ENCODE results near the gene NDE1.
A peak's percentile ranks its signal among the peaks of the same experiment; 100 is the strongest.

Gene NDE1

DNA sequence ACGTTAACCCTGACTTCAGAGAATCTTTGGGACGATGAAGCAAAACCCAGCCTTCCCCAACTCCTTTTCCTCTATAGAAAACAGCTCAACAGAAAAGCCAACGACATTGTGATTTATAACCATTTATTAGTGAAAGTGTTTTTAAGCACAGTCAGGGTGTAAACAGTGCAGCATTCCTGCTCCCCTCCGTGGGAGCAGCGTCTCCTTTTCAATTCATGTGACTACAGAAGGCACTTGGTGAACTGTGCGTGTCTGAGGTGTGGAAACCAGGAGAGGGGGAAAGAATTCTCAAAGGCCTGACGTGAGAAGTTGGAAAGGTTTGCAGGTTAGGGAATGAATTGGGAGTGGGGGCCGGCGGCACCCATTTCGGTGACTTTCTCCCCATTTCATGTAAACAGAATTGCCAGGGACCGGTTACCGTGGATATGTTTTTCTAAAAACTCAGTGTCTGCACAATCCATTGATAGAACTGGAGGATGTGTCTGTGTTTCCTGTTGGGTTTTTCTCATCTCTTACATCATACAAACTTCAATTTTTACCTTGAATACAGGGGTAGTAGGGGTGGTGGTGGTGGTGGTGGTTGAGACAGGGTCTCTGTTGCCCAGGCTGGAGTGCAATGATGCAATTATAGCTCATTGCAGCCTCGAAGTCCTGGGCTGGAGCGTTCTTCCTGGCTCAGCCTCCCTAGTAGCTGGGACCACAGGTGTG lies 53.1 kb downstream of the NDE1 start:
- no peaks in the 10 kb centered on the region for H3K9me3 ChIP-seq (replicated peaks in 1 of 2; ENCODE audit: control insufficient read depth in 2 of 2, insufficient read depth in 1 of 2, low read depth in 1 of 2, low read length in 2 of 2)
- H3K79me1 ChIP-seq (ENCODE audit: low read depth, low read length) = no peaks in the 10 kb centered on the region
- no peak overlapping the region for H2AK5ac ChIP-seq (ENCODE audit: low read depth, low read length)
- no peak overlapping the region for H2BK120ac ChIP-seq (ENCODE audit: low read depth, low read length)
- no peak overlapping the region for H3K23ac ChIP-seq (ENCODE audit: low read depth, low read length, poor library complexity)
- H3K18ac ChIP-seq (ENCODE audit: low read length) = no peak overlapping the region
- no peak overlapping the region for H2AFZ ChIP-seq (ENCODE audit: low read length)
- H2BK5ac ChIP-seq (ENCODE audit: low read length) = no peak overlapping the region
- no CpG with 5 or more reads among the region's 14 CpGs for WGBS, 2 donors (ENCODE audit: extremely low coverage in 2 of 2, insufficient read length in 2 of 2, insufficient replicate concordance in 1 of 2)
- no peak overlapping the region for H3K4me2 ChIP-seq (ENCODE audit: insufficient read depth, low read length, poor library complexity, severe bottlenecking)
- H3K4me3 ChIP-seq (ENCODE audit: low read length in 2 of 2) = no peak overlapping the region
- H3K4ac ChIP-seq (ENCODE audit: low read length) = no peak overlapping the region
- H2BK12ac ChIP-seq (ENCODE audit: low read length) = no peak overlapping the region
- H3K4me1 ChIP-seq (ENCODE audit: control insufficient read depth in 2 of 2, insufficient read depth in 1 of 2, low read depth in 1 of 2, low read length in 2 of 2) = no peaks in the 10 kb centered on the region
- H3K14ac ChIP-seq (ENCODE audit: low read length) = no peak overlapping the region
- no peak overlapping the region for H3K27ac ChIP-seq (replicated peaks; ENCODE audit: low read length)
- no peak for DNase-seq (ENCODE audit: low spot score)
- H4K91ac ChIP-seq (ENCODE audit: low read depth, low read length, poor library complexity) = no peak overlapping the region
- H4K8ac ChIP-seq (ENCODE audit: low read depth, low read length) = no peak overlapping the region
- H3K27me3 ChIP-seq (ENCODE audit: control insufficient read depth in 3 of 3, insufficient read depth in 3 of 3, low read depth in 1 of 3, low read length in 3 of 3) = no peaks in the 10 kb centered on the region
- H3K9ac ChIP-seq (ENCODE audit: low read depth, low read length, poor library complexity) = no peak overlapping the region
- H2BK15ac ChIP-seq (ENCODE audit: low read length) = no peak overlapping the region
- H3K36me3 ChIP-seq (replicated peaks in 1 of 2; ENCODE audit: control insufficient read depth in 2 of 2, insufficient read depth in 2 of 2, low read length in 2 of 2) = peaks cover 16 to 42% of the 10 kb centered on the region in 2 donors

DNA sequence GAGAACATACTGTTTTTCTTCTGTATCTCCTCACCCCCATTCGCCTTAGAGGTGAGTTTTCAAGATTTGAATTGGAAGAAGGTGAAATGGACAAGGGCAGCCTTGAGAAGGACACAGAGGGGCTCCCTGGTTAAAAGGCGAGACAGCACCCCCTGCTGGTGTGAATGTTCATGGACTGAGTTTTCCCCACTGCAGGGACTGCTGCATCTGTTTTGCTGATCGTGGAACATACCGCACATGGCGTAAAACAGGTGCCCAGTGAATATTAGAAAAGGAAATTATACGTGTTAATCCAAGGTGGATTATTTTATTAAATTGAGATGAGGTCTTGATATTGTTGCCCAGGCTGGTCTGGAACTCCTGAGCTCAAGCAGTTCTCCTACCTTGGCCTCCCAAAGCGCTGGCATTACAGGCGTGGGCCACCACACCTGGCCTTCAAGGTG lies 54.5 kb downstream of the NDE1 start:
- Histone ChIP-seq H3K27me3 (ENCODE audit: control insufficient read depth in 3 of 3, insufficient read depth in 3 of 3, low read depth in 1 of 3, low read length in 3 of 3) (no peaks in the 10 kb centered on the region), H4K91ac (ENCODE audit: low read depth, low read length, poor library complexity) (no peak overlapping the region), H3K14ac (ENCODE audit: low read length) (no peak overlapping the region), H3K79me1 (ENCODE audit: low read depth, low read length) (no peaks in the 10 kb centered on the region), H3K27ac (replicated peaks; ENCODE audit: low read length) (no peak overlapping the region), H2AFZ (ENCODE audit: low read length) (no peak overlapping the region), H2BK12ac (ENCODE audit: low read length) (no peak overlapping the region), H3K23ac (ENCODE audit: low read depth, low read length, poor library complexity) (no peak overlapping the region), H2AK5ac (ENCODE audit: low read depth, low read length) (no peak overlapping the region), H3K9ac (ENCODE audit: low read depth, low read length, poor library complexity) (no peak overlapping the region), H3K4me1 (ENCODE audit: control insufficient read depth in 2 of 2, insufficient read depth in 1 of 2, low read depth in 1 of 2, low read length in 2 of 2) (no peaks in the 10 kb centered on the region), H2BK120ac (ENCODE audit: low read depth, low read length) (no peak overlapping the region), H3K18ac (ENCODE audit: low read length) (no peak overlapping the region), H3K4ac (ENCODE audit: low read length) (no peak overlapping the region), H3K9me3 (replicated peaks in 1 of 2; ENCODE audit: control insufficient read depth in 2 of 2, insufficient read depth in 1 of 2, low read depth in 1 of 2, low read length in 2 of 2) (no peaks in the 10 kb centered on the region), H4K8ac (ENCODE audit: low read depth, low read length) (no peak overlapping the region), H3K36me3 (replicated peaks in 1 of 2; ENCODE audit: control insufficient read depth in 2 of 2, insufficient read depth in 2 of 2, low read length in 2 of 2) (peaks cover 12 to 31% of the 10 kb centered on the region in 2 donors), H2BK5ac (ENCODE audit: low read length) (no peak overlapping the region), H3K4me2 (ENCODE audit: insufficient read depth, low read length, poor library complexity, severe bottlenecking) (no peak overlapping the region), H2BK15ac (ENCODE audit: low read length) (no peak overlapping the region), H3K4me3 (ENCODE audit: low read length in 2 of 2) (no peak overlapping the region)
- WGBS, 2 donors (ENCODE audit: extremely low coverage in 2 of 2, insufficient read length in 2 of 2, insufficient replicate concordance in 1 of 2) = no CpG with 5 or more reads among the region's 8 CpGs
- peak; percentile 69 for DNase-seq (ENCODE audit: low spot score)

- Histone ChIP-seq H3K4ac (ENCODE audit: low read length) (no peak overlapping the region), H3K4me1 (ENCODE audit: control insufficient read depth in 2 of 2, insufficient read depth in 1 of 2, low read depth in 1 of 2, low read length in 2 of 2) (no peaks in the 10 kb centered on the region), H2AK5ac (ENCODE audit: low read depth, low read length) (no peak overlapping the region), H3K27me3 (ENCODE audit: control insufficient read depth in 3 of 3, insufficient read depth in 3 of 3, low read depth in 1 of 3, low read length in 3 of 3) (no peaks in the 10 kb centered on the region), H3K9me3 (replicated peaks in 1 of 2; ENCODE audit: control insufficient read depth in 2 of 2, insufficient read depth in 1 of 2, low read depth in 1 of 2, low read length in 2 of 2) (no peaks in the 10 kb centered on the region), H3K18ac (ENCODE audit: low read length) (no peak overlapping the region), H2BK12ac (ENCODE audit: low read length) (no peak overlapping the region), H3K36me3 (replicated peaks in 1 of 2; ENCODE audit: control insufficient read depth in 2 of 2, insufficient read depth in 2 of 2, low read length in 2 of 2) (peaks cover 10 to 26% of the 10 kb centered on the region in 2 donors), H3K27ac (replicated peaks; ENCODE audit: low read length) (no peak overlapping the region), H3K4me3 (ENCODE audit: low read length in 2 of 2) (no peak overlapping the region), H2BK120ac (ENCODE audit: low read depth, low read length) (no peak overlapping the region), H3K79me1 (ENCODE audit: low read depth, low read length) (no peaks in the 10 kb centered on the region), H4K91ac (ENCODE audit: low read depth, low read length, poor library complexity) (no peak overlapping the region), H4K8ac (ENCODE audit: low read depth, low read length) (no peak overlapping the region), H3K4me2 (ENCODE audit: insufficient read depth, low read length, poor library complexity, severe bottlenecking) (no peak overlapping the region), H2AFZ (ENCODE audit: low read length) (no peak overlapping the region), H2BK5ac (ENCODE audit: low read length) (no peak overlapping the region), H3K9ac (ENCODE audit: low read depth, low read length, poor library complexity) (no peak overlapping the region), H3K14ac (ENCODE audit: low read length) (no peak overlapping the region), H3K23ac (ENCODE audit: low read depth, low read length, poor library complexity) (no peak overlapping the region), H2BK15ac (ENCODE audit: low read length) (no peak overlapping the region)
- no CpG with 5 or more reads among the region's 8 CpGs for WGBS, 2 donors (ENCODE audit: extremely low coverage in 2 of 2, insufficient read length in 2 of 2, insufficient replicate concordance in 1 of 2)
- DNase-seq (ENCODE audit: low spot score) = no peak
Measured at GRCh38 chr16:15705064-15705565, 55.1 kb downstream of the NDE1 start.

DNA sequence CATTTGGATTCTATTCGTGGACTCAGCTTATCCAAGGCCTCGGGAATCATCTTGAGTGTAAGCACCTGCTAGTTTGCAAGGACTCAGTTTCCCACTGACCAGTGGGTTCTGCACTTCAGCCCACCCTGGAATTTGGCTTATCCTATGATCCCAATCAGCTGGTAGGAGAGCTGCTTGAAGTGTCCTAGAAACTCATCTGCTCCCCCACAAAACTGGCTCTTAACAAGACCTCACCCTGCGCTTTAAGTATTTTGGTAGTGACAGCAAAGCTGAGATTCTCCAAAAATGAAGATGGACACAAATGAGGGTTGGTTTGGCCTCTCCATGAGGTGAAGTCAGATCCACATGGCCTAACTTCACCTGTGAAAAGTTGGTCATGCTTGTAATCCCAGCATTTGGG lies 57.3 kb downstream of the NDE1 start:
- Histone ChIP-seq H3K4me3 (ENCODE audit: low read length in 2 of 2) (no peak overlapping the region), H3K9me3 (replicated peaks in 1 of 2; ENCODE audit: control insufficient read depth in 2 of 2, insufficient read depth in 1 of 2, low read depth in 1 of 2, low read length in 2 of 2) (no peaks in the 10 kb centered on the region), H3K36me3 (replicated peaks in 1 of 2; ENCODE audit: control insufficient read depth in 2 of 2, insufficient read depth in 2 of 2, low read length in 2 of 2) (peaks cover 5 to 6% of the 10 kb centered on the region in 2 donors), H2AFZ (ENCODE audit: low read length) (no peak overlapping the region), H3K4ac (ENCODE audit: low read length) (no peak overlapping the region), H2AK5ac (ENCODE audit: low read depth, low read length) (no peak overlapping the region), H2BK15ac (ENCODE audit: low read length) (no peak overlapping the region), H3K79me1 (ENCODE audit: low read depth, low read length) (peaks cover 2% of the 10 kb centered on the region), H3K23ac (ENCODE audit: low read depth, low read length, poor library complexity) (no peak overlapping the region), H4K8ac (ENCODE audit: low read depth, low read length) (no peak overlapping the region), H3K18ac (ENCODE audit: low read length) (no peak overlapping the region), H3K27ac (replicated peaks; ENCODE audit: low read length) (no peak overlapping the region), H3K9ac (ENCODE audit: low read depth, low read length, poor library complexity) (no peak overlapping the region), H3K4me2 (ENCODE audit: insufficient read depth, low read length, poor library complexity, severe bottlenecking) (no peak overlapping the region), H2BK5ac (ENCODE audit: low read length) (no peak overlapping the region), H2BK120ac (ENCODE audit: low read depth, low read length) (no peak overlapping the region), H3K14ac (ENCODE audit: low read length) (no peak overlapping the region), H3K4me1 (ENCODE audit: control insufficient read depth in 2 of 2, insufficient read depth in 1 of 2, low read depth in 1 of 2, low read length in 2 of 2) (no peaks in the 10 kb centered on the region), H4K91ac (ENCODE audit: low read depth, low read length, poor library complexity) (no peak overlapping the region), H3K27me3 (ENCODE audit: control insufficient read depth in 3 of 3, insufficient read depth in 3 of 3, low read depth in 1 of 3, low read length in 3 of 3) (no peaks in the 10 kb centered on the region), H2BK12ac (ENCODE audit: low read length) (no peak overlapping the region)
- no peak for DNase-seq (ENCODE audit: low spot score)
- no CpG with 5 or more reads among the region's 3 CpGs for WGBS, 2 donors (ENCODE audit: extremely low coverage in 2 of 2, insufficient read length in 2 of 2, insufficient replicate concordance in 1 of 2)

Data from neuronal stem cell (in vitro differentiated cells).